ENCODE measurements around the gene LPP. TPM values are rescaled to one million over a fixed set of nuclear protein-coding genes. Genes with fewer than 3 reads are reported as not detected.

The LPP gene
- total and polyA plus RNA-seq, 9 of the 15 experiments (the other 6 are each of a cell fraction or from before 2014, with no cell fraction given), result 0.07 to 0.18 TPM; not detected in 7

DNA sequence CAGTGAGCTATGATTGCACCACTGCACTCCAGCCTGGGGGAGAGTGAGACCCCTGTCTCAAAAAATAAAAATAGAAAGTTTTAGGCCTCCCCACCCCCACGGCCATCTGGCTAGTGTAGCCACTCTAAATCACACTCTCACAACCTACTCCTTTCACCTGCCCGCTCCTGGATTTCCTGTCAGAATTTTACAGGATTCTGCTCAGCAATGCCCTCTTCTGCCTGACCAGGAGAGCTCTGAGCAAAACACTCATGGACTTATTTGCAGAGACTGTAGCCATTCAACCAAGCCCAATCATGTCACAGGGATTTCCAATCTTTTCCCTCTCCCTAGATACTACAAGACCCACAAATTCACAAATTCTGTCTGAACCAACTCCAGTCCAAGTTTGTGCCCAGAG, 775.2 kb downstream of the LPP start (continued):
- TF ChIP-seq, protein P1, sequence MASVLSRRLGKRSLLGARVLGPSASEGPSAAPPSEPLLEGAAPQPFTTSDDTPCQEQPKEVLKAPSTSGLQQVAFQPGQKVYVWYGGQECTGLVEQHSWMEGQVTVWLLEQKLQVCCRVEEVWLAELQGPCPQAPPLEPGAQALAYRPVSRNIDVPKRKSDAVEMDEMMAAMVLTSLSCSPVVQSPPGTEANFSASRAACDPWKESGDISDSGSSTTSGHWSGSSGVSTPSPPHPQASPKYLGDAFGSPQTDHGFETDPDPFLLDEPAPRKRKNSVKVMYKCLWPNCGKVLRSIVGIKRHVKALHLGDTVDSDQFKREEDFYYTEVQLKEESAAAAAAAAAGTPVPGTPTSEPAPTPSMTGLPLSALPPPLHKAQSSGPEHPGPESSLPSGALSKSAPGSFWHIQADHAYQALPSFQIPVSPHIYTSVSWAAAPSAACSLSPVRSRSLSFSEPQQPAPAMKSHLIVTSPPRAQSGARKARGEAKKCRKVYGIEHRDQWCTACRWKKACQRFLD (CRISPR knock-in tag; IDR thresholded peaks at IDR 0.05), result no peak
- no peak for TF ChIP-seq CBFA2T2 (conservative IDR thresholded peaks at IDR 0.05)

DNA sequence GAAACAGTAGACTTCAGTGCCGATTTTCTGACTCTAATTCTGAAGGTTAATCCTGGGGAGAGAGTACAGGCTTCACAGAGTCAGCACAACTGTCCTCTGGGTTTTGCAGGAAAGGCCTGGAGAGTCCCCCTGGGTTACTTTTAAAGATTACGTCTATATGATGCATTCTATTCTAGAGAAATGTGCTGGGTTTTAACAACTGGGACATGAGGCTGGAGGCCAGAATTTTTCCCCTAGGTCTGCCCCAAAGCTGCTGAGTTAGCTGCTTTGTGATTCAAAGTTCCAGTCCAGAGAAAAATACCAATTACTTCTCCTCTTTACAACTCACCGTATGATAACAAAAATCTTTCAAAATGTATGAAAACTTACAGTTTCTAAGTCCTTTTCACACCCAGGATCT, 777.1 kb downstream of the LPP start:
- no peaks in the 10 kb centered on the region for H3K9me1 ChIP-seq (ENCODE audit: control insufficient read depth, insufficient read depth, low read length)
- DNase-seq (ENCODE audit: extremely low read depth in 1 of 4, low spot score in 3 of 4), result no peak
- no peak overlapping the region for H2AFZ ChIP-seq (ENCODE audit: low read depth, low read length)
- in situ Hi-C loops (cut with MboI), result no loop called here
- no peaks in the 10 kb centered on the region for H3K9me3 ChIP-seq (replicated peaks; ENCODE audit: control insufficient read depth, insufficient read depth, low read depth, low read length)
- H4K20me1 ChIP-seq (replicated peaks; ENCODE audit: control insufficient read depth, insufficient read depth, low read length), result no peaks in the 10 kb centered on the region
- no peaks in the 10 kb centered on the region for H3K36me3 ChIP-seq (ENCODE audit: control insufficient read depth, insufficient read depth, low read length)
- ChIA-PET POLR2A (interaction anchor here (0.7 kb wide), 1 partner anchor 273 kb away, joined by 3 read pairs; no protein-coding TSS in a partner anchor), CTCF (ENCODE audit: low intra/inter-chr PET ratio) (no interaction called here)
- no peaks in the 10 kb centered on the region for H3K27me3 ChIP-seq (ENCODE audit: control insufficient read depth in 2 of 2, insufficient read depth in 2 of 2, low read length in 2 of 2)
- H3K27ac ChIP-seq (ENCODE audit: extremely low read depth, low read depth, low read length), result no peak overlapping the region
- no peaks in the 10 kb centered on the region for H3K4me1 ChIP-seq (replicated peaks in 1 of 2; ENCODE audit: control insufficient read depth in 2 of 2, insufficient read depth in 2 of 2, low read length in 2 of 2)
- no peak overlapping the region for H3K4me2 ChIP-seq (ENCODE audit: insufficient read depth, low read length)
- no peaks in the 10 kb centered on the region for H3K79me2 ChIP-seq (ENCODE audit: control insufficient read depth, insufficient read depth, low read length)
- no peak for FAIRE-seq
- no peak overlapping the region for H3K9ac ChIP-seq (ENCODE audit: insufficient read depth in 1 of 2, low read depth in 2 of 2, low read length in 2 of 2)
- 0% methylated on average over 3 of the region's 3 CpGs for WGBS (ENCODE audit: insufficient coverage, low coverage, missing lambda C conversion rate)
- no peak overlapping the region for H3K4me3 ChIP-seq
- intact Hi-C loops (cut with micrococcal nuclease), result no loop called here
- no TSS peak for BruUV-seq (replicated peaks)
- ATAC-seq, result no peak
- TF ChIP-seq, protein P2, sequence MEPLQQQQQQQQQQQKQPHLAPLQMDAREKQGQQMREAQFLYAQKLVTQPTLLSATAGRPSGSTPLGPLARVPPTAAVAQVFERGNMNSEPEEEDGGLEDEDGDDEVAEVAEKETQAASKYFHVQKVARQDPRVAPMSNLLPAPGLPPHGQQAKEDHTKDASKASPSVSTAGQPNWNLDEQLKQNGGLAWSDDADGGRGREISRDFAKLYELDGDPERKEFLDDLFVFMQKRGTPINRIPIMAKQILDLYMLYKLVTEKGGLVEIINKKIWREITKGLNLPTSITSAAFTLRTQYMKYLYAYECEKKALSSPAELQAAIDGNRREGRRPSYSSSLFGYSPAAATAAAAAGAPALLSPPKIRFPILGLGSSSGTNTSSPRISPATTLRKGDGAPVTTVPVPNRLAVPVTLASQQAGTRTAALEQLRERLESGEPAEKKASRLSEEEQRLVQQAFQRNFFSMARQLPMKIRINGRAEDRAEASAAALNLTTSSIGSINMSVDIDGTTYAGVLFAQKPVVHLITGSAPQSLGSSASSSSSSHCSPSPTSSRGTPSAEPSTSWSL (CRISPR knock-in tag; IDR thresholded peaks at IDR 0.05; ENCODE audit: borderline replicate concordance), result no peak

Data from K562 (cell line).